ENCODE data around the gene MYH15. TPM values are rescaled to one million over a fixed set of nuclear protein-coding genes. Genes with fewer than 3 reads are reported as not detected.

Gene MYH15
- polyA plus RNA-seq, 1 experiment = 0.68 TPM

- Histone ChIP-seq H3K4me3 (ENCODE audit: low read depth, low read length) (no peak overlapping the region), H3K27me3 (ENCODE audit: control insufficient read depth, insufficient read depth, low read length) (no peaks in the 10 kb centered on the region), H3K9me3 (ENCODE audit: control insufficient read depth, insufficient read depth, low read length) (no peaks in the 10 kb centered on the region), H3K27ac (ENCODE audit: low read depth, low read length) (no peak overlapping the region)
- ChIA-PET CTCF (interaction anchor here (1.1 to 5.1 kb wide), 6 partner anchors 12 to 1169 kb away, joined by 3 to 28 read pairs (median 8); partner anchors contain the start of gene IFT57), POLR2A (no interaction called here)
- no peak for DNase-seq (ENCODE audit: low read depth, low spot score)
- no peak for TF ChIP-seq CTCF (IDR thresholded peaks at IDR 0.05; ENCODE audit: low read depth, low read length)
Measured at GRCh38 chr3:108404368-108404767, 106.0 kb downstream of the MYH15 start.

DNA sequence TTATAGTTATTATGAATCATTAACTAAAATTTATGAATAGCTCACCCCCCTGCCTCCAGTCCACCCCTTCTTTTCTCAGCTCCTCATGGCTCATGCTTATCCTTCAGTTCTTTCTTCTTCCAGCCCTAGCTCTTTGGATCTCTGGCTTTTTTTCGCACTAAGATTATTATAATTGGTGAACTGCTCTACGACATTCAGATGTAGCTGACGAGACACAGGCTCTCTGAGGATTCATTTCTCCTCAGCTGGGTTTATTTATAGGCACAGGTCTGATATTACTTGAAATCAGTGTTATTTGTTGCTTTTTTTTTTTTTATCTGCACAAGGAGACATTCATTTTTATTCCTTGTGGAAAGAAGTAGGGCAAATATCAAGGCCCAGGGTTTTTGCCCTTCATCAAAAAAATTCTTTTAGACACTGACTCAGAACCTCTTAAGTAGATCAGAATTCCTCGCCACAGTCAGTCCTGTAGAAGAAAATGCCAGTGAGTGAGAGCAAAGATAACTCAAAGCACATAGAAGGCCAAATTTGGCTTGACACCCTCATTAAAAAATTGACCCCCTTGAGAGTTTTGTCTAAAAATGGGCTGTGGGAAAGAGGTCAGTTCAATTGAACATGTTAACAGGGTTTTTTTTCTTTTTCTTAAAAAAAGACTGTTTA lies 106.6 kb downstream of the MYH15 start:
- no peak for DNase-seq (ENCODE audit: low read depth, low spot score)
- no peaks in the 10 kb centered on the region for H3K27me3 ChIP-seq (ENCODE audit: control insufficient read depth, insufficient read depth, low read length)
- no peak for TF ChIP-seq CTCF (IDR thresholded peaks at IDR 0.05; ENCODE audit: low read depth, low read length)
- no peak overlapping the region for H3K27ac ChIP-seq (ENCODE audit: low read depth, low read length)
- no peaks in the 10 kb centered on the region for H3K9me3 ChIP-seq (ENCODE audit: control insufficient read depth, insufficient read depth, low read length)
- ChIA-PET CTCF (interaction anchor here (0.7 to 5.1 kb wide), 4 partner anchors 57 to 558 kb away, joined by 3 to 28 read pairs (median 6); no protein-coding TSS in a partner anchor), POLR2A (no interaction called here)
- H3K4me3 ChIP-seq (ENCODE audit: low read depth, low read length) = no peak overlapping the region

- H3K4me3 ChIP-seq (ENCODE audit: low read depth, low read length) = no peak overlapping the region
- no peaks in the 10 kb centered on the region for H3K27me3 ChIP-seq (ENCODE audit: control insufficient read depth, insufficient read depth, low read length)
- POLR2A ChIA-PET = no interaction called here
- no peaks in the 10 kb centered on the region for H3K9me3 ChIP-seq (ENCODE audit: control insufficient read depth, insufficient read depth, low read length)
- no peak overlapping the region for H3K27ac ChIP-seq (ENCODE audit: low read depth, low read length)
- CTCF ChIA-PET = interaction anchor here (0.7 to 5.1 kb wide), 3 partner anchors 57 to 557 kb away, joined by 3 to 28 read pairs (median 9); no protein-coding TSS in a partner anchor
- DNase-seq (ENCODE audit: low read depth, low spot score) = no peak
- TF ChIP-seq CTCF (IDR thresholded peaks at IDR 0.05; ENCODE audit: low read depth, low read length) = no peak
Measured at GRCh38 chr3:108403198-108403597, 107.2 kb downstream of the MYH15 start.

DNA sequence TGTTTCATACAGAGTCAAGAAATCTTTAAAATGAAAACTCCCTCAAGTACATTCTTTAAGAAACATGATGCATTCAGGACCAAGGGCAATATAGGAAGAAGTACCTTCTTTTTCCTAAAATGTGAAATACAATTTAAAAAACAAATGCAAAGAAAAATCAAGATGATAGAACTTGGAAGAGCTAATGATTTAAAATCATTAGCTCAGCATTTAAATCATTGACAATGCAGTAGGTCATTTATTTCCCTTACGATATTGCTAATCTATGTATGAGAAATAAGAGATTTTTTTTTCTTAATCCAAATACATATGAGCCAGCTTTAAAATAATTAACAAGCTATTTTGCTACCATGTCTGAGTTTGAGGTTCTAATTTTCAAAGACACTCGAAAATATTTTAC lies 108.6 kb downstream of the MYH15 start:
- CTCF ChIA-PET = interaction anchor here (1.0 to 5.1 kb wide), 2 partner anchors 248 to 474 kb away, joined by 3 to 28 read pairs; no protein-coding TSS in a partner anchor

More for the DNA sequence above, 108.6 kb downstream of the MYH15 start:
- DNase-seq (ENCODE audit: low read depth, low spot score) = no peak
- H3K27me3 ChIP-seq (ENCODE audit: control insufficient read depth, insufficient read depth, low read length) = no peaks in the 10 kb centered on the region
- TF ChIP-seq CTCF (IDR thresholded peaks at IDR 0.05; ENCODE audit: low read depth, low read length) = no peak
- H3K27ac ChIP-seq (ENCODE audit: low read depth, low read length) = no peak overlapping the region
- H3K9me3 ChIP-seq (ENCODE audit: control insufficient read depth, insufficient read depth, low read length) = no peaks in the 10 kb centered on the region
- no peak overlapping the region for H3K4me3 ChIP-seq (ENCODE audit: low read depth, low read length)
- POLR2A ChIA-PET = no interaction called here
